Esophagus muscularis mucosa (tissue), 4 donors: ENCODE measurements around the gene GLO1. TPM values are rescaled to one million over a fixed set of nuclear protein-coding genes. Genes with fewer than 3 reads are reported as not detected.
A peak's percentile ranks its signal among the peaks of the same experiment; 100 is the strongest.

Source experiments
- DNase-seq: peaks from one replicate; pipeline ENCODE4 v3.0.0-alpha.2; 2017; ENCODE audit errors: extremely low spot score
- H3K27ac ChIP-seq, 4 donors: fragments of 200-600 bp; sonication (generic); replicated peaks in 1 of 4; 1 replicate in 3 of 4; 2 replicates in 1 of 4; pipeline ENCODE4 v1.5.1; 2016 to 2019; ENCODE audit warnings: mild to moderate bottlenecking in 1 of 4
- H3K27me3 ChIP-seq, 4 donors: fragments of 200-600 bp; sonication (generic); one replicate each; pipeline versions ENCODE4 v1.5.1 to v1.6.0; 2016 to 2019
- H3K36me3 ChIP-seq, 4 donors: fragments of 200-600 bp; sonication (generic); one replicate each; pipeline ENCODE4 v1.5.1; 2016 to 2019
- H3K4me1 ChIP-seq, 4 donors: fragments of 200-600 bp; sonication (generic); one replicate each; pipeline ENCODE4 v1.5.1; 2016 to 2019
- H3K4me3 ChIP-seq, 4 donors: fragments of 200-600 bp; sonication (generic); 1 replicate in 2 of 4; 2 replicates in 2 of 4; pipeline ENCODE4 v1.5.1; 2016 to 2019; ENCODE audit warnings: mild to moderate bottlenecking in 4 of 4, moderate library complexity in 1 of 4
- H3K9me3 ChIP-seq, 4 donors: fragments of 200-600 bp; sonication (generic); 1 replicate in 3 of 4; 2 replicates in 1 of 4; pipeline ENCODE4 v1.5.1; 2016 to 2019
- EP300 ChIP-seq: sonication (generic); formaldehyde crosslinking; IDR thresholded peaks from one replicate; pipeline ENCODE4 v1.6.1; 2017; ENCODE audit warnings: antibody characterized with exemption
- POLR2A ChIP-seq: fragments of 450-650 bp; IDR thresholded peaks from one replicate; pipeline ENCODE4 v1.6.1; 2017; ENCODE audit warnings: antibody characterized with exemption, moderate library complexity, mild to moderate bottlenecking, low read depth
- POLR2AphosphoS5 ChIP-seq, 2 donors: sonication (generic); formaldehyde crosslinking; IDR thresholded peaks; one replicate each; pipeline ENCODE4 v1.6.1; 2017; ENCODE audit warnings: antibody characterized with exemption in 2 of 2
- WGBS: methylation state at CpG from one replicate; pipeline ENCODE4 v1.1.5; 2018; 5-methylcytosine and 5-hydroxymethylcytosine counted together
- intact Hi-C: fragments of 100-400 bp; cut with DNase I; formaldehyde crosslinking; loops from one replicate; pipeline ENCODE4 v1.15.1; 2023
- total RNA-seq, 4 donors: library from RNA; depleted of rRNA; stranded (reverse); fragments of >200 nt; gene quantifications; one replicate each; pipeline versions ENCODE4 v1.1.0 to v1.2.1, GENCODE V29; 2016
- TF ChIP-seq, protein P1 (sequence below), 3 experiments: fragments of 200-600 bp in 2 of 3; fragments of 450-650 bp in 1 of 3; sonication (generic) in 2 of 3; IDR thresholded peaks; one replicate each; pipeline ENCODE4 v1.5.1; 2017 to 2019; ENCODE audit warnings: antibody characterized with exemption in 3 of 3, mild to moderate bottlenecking in 2 of 3, moderate library complexity in 1 of 3

GLO1 gene
- total RNA-seq, 4 donors from 2014 or later, result 61.5 to 92.5 (median 70.4) TPM

DNA sequence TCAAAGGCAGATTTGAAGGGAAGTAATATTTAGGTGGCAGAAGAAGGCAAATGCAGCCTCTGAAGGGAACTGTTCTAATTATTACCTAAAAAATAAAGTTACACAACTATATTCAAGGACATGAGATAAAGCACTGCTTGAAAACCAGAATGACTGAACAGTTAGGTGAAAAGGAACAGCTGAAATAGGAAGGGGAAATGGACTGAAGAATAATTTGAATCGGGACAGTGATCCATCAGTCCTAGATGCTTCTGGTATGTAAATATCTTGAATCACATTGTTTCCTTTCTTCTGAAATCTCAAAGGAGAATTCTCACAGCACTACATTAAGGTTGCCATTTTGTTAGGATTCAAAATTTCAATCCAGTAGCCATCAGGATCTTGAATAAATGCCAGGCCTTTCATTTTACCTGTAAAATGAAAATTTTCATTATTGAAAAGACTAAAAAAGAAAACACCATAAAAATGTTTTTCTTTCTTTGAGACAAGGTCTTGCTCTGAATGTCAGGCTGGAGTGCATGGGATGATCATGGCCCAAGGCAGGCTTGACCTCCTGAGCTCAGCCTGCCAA lies 25.9 kb downstream of the GLO1 start:
- Histone ChIP-seq H3K4me1 (no peaks in the 10 kb centered on the region), H3K4me3 (no peak overlapping the region), H3K36me3 (peaks cover 21 to 76% (median 47%) of the 10 kb centered on the region in 4 donors), H3K9me3 (no peaks in the 10 kb centered on the region), H3K27me3 (no peaks in the 10 kb centered on the region), H3K27ac (no peak overlapping the region)
- TF ChIP-seq, protein P1, sequence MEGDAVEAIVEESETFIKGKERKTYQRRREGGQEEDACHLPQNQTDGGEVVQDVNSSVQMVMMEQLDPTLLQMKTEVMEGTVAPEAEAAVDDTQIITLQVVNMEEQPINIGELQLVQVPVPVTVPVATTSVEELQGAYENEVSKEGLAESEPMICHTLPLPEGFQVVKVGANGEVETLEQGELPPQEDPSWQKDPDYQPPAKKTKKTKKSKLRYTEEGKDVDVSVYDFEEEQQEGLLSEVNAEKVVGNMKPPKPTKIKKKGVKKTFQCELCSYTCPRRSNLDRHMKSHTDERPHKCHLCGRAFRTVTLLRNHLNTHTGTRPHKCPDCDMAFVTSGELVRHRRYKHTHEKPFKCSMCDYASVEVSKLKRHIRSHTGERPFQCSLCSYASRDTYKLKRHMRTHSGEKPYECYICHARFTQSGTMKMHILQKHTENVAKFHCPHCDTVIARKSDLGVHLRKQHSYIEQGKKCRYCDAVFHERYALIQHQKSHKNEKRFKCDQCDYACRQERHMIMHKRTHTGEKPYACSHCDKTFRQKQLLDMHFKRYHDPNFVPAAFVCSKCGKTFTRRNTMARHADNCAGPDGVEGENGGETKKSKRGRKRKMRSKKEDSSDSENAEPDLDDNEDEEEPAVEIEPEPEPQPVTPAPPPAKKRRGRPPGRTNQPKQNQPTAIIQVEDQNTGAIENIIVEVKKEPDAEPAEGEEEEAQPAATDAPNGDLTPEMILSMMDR (IDR thresholded peaks at IDR 0.05), result no peak
- TF ChIP-seq EP300 (no peak), POLR2A (no peak), POLR2AphosphoS5 (IDR thresholded peaks at IDR 0.05) (no peak)
- WGBS, result 62% methylated on average over 1 of the region's 1 CpG
- intact Hi-C loops, result loop anchor here (10.0 kb wide), 1 partner anchor 952 kb away; no protein-coding TSS in a partner anchor
- no peak for DNase-seq

DNA sequence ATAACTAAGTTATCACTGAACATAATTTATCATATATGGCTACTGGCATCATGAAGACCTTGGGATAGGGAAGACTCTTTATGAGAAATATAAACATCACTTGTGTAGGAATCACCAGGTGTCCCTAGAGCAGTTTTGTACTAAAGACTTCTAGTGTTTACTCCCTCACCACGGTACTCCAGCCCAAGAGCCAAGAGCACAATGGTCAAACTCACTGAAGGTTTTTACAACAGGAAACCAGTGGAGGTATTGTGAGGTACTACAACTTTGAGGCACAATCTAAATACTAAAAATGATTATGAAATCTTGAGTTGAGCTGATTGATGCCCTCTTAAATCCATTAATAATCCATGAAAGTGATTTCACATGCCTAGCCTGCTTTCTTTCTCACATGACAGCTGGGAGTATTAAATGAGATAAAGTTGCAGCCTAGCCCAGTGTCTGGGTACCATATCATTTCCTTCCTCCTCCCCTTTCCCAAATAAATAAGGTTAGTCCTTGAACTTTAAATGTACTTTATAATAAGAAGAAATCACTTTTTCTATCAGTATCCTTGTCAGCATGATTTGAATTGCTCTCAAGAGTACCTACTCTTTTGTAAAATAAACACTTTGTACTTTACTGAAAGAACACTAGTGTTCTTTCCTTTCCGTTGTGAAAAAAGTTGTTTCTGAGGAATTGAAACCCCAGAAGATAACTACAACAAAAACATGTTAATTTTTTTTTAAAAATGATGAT lies 26.5 kb downstream of the GLO1 start:
- no peak for TF ChIP-seq POLR2AphosphoS5 (IDR thresholded peaks at IDR 0.05)
- TF ChIP-seq, protein P1 (IDR thresholded peaks at IDR 0.05), result no peak
- no peak for TF ChIP-seq POLR2A
- TF ChIP-seq EP300, result no peak
- Histone ChIP-seq H3K9me3 (no peaks in the 10 kb centered on the region), H3K27ac (no peak overlapping the region), H3K4me1 (no peaks in the 10 kb centered on the region), H3K27me3 (no peaks in the 10 kb centered on the region), H3K36me3 (peaks cover 16 to 69% (median 41%) of the 10 kb centered on the region in 4 donors), H3K4me3 (no peak overlapping the region)
- intact Hi-C loops, result loop anchor here (10.0 kb wide), 1 partner anchor 952 kb away; no protein-coding TSS in a partner anchor
- WGBS, result 71% methylated on average over 2 of the region's 2 CpGs
- no peak for DNase-seq

DNA sequence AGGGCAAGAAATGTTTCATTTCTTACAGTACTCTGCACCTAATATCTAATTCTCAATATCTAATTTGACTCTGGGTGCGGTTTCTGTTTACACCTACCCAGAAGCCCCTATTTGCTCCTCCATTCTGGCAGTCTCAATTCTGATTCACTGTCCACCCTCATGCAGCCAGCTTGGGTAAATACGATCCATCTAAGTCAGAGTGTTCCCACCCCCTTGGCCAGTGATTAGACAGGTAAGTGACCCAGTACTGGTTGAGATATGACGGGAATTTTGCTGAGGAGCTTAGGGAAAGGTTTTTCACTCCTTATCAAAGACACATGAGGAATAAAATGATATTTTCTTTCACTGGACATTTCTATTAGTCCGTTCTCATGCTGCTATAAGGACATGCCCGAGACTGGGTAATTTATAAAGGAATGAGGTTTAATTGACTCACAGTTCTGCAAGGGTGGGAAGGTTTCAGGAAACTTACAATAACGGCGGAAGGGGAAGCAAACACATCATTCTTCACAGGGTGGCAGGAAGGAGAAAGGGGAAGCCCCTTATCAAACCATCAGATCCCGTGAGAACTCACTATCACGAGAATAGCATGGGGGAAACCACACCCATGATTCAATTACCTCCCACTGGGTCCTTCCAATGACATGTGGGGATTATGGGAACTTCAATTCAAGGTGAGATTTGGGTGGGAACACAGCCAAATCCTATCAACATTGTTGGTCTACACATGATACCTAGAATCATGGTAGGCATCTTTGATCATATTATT lies 29.4 kb downstream of the GLO1 start:
- 61% methylated on average over 9 of the region's 9 CpGs for WGBS
- DNase-seq, result no peak
- intact Hi-C loops, result loop anchor here (10.0 kb wide), 1 partner anchor 949 kb away; no protein-coding TSS in a partner anchor
- H3K4me1 ChIP-seq, result no peaks in the 10 kb centered on the region
- H3K27ac ChIP-seq, result no peak overlapping the region
- no peaks in the 10 kb centered on the region for H3K27me3 ChIP-seq
- no peak overlapping the region for H3K4me3 ChIP-seq
- peaks cover 8 to 43% (median 23%) of the 10 kb centered on the region in 4 donors for H3K36me3 ChIP-seq
- no peak for TF ChIP-seq EP300
- TF ChIP-seq, protein P1 (IDR thresholded peaks at IDR 0.05), result no peak
- no peaks in the 10 kb centered on the region for H3K9me3 ChIP-seq

DNA sequence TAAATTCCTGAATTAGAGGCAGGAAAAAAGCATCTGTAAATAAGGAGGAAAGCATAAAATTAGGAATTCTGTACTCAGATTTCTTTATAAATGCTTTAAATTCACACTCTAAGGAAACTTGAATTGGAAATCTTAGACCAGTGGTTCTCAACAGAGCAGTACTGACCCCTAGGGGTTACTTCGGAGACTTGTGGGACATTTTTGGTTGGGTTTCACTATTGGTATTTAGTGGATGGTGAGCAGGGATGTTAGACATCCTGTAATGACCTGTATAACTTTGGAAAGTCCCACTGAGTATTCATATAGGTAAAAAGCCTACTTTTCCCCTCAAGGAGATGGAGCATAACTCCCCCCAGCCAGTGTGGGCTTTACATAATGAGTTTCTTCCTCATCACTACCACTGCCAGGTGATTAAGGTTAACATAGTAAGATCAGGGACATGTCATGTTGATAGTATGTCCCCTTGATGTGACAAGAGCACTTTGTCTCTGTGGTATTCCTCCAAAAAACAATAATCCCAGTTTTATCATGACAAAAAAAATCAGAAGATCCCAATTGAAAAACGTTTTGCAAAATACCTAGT lies 31.0 kb downstream of the GLO1 start:
- no peaks in the 10 kb centered on the region for H3K27me3 ChIP-seq
- no peak for TF ChIP-seq POLR2A
- TF ChIP-seq, protein P1 (IDR thresholded peaks at IDR 0.05), result peak; percentile 55 to 70 (median 56)
- H3K36me3 ChIP-seq, result peaks cover 8 to 27% (median 15%) of the 10 kb centered on the region in 4 donors
- no peak overlapping the region for H3K4me3 ChIP-seq
- intact Hi-C loops, result loop anchor here (10.0 kb wide), 1 partner anchor 947 kb away; no protein-coding TSS in a partner anchor
- WGBS, result 14% methylated on average over 2 of the region's 2 CpGs
- no peak for DNase-seq
- H3K9me3 ChIP-seq, result no peaks in the 10 kb centered on the region
- no peaks in the 10 kb centered on the region for H3K4me1 ChIP-seq
- no peak overlapping the region for H3K27ac ChIP-seq
